ENCODE measurements around the gene HOXC10.

HOXC10 gene

DNA sequence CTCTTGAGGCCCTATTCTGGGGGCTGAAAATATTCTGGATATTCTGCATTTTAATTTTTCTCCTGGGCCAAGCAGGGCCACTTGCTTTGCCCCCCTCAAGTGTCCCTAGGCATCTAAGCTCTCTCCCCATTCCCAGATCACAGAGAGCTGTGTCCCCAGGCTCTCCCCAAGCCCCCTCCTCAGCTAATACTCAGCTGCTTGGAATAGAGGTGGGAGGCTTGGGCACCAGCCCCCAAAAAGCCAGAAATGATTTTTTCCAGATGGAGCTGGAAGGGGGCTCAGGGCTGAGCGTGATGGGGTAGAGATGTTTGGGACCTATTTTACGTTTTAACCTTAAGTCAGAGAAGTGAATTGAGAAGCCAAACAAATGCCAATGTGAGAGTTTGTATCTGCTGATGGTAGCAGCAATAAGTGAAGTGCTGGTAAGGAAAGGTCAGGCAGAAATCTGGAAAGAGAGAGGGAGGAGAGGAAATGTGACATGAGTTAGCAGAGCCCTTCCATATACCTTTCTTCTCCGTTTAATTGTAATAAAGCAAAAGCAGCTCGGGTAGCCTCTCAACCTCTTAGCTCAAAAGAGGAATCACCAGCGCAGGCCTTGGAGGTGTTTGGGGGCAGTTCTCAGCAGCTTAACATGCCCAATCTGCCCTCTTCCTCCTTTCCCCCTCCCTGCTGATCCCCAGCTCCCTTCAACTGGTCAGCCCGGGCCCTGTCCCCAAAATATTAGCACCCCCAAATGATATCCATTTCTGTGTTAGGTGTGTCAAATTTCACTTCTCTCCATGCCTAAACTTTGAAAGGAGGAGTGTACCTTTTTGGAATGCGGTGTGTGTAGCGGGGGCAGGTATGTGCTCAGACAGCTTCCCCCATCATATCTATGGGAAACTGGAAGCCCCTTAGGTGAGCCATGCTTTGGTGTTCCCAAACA lies 38.3 kb downstream of the HOXC10 start:
- H3K27ac ChIP-seq = no peak overlapping the region
- H3K4me3 ChIP-seq = no peak overlapping the region
- no peak for TF ChIP-seq CTCF (IDR thresholded peaks at IDR 0.05)
- no peak for DNase-seq (ENCODE audit: low spot score)

GRCh38 chr12:54024127-54024526 lies 39.2 kb downstream of the HOXC10 start:
- H3K27ac ChIP-seq = no peak overlapping the region
- DNase-seq (ENCODE audit: low spot score) = no peak
- TF ChIP-seq CTCF (IDR thresholded peaks at IDR 0.05) = no peak
- no peak overlapping the region for H3K4me3 ChIP-seq

- no peak for TF ChIP-seq CTCF (IDR thresholded peaks at IDR 0.05)
- no peak for DNase-seq (ENCODE audit: low spot score)
- Histone ChIP-seq H3K27ac (no peak overlapping the region), H3K4me3 (no peak overlapping the region)
Observed at GRCh38 chr12:54024581-54025305, 39.8 kb downstream of the HOXC10 start.

- DNase-seq (ENCODE audit: low spot score) = no peak
- H3K27ac ChIP-seq = no peak overlapping the region
- no peak for TF ChIP-seq CTCF (IDR thresholded peaks at IDR 0.05)
- no peak overlapping the region for H3K4me3 ChIP-seq
Observed at GRCh38 chr12:54025499-54026405, 40.8 kb downstream of the HOXC10 start.

DNA sequence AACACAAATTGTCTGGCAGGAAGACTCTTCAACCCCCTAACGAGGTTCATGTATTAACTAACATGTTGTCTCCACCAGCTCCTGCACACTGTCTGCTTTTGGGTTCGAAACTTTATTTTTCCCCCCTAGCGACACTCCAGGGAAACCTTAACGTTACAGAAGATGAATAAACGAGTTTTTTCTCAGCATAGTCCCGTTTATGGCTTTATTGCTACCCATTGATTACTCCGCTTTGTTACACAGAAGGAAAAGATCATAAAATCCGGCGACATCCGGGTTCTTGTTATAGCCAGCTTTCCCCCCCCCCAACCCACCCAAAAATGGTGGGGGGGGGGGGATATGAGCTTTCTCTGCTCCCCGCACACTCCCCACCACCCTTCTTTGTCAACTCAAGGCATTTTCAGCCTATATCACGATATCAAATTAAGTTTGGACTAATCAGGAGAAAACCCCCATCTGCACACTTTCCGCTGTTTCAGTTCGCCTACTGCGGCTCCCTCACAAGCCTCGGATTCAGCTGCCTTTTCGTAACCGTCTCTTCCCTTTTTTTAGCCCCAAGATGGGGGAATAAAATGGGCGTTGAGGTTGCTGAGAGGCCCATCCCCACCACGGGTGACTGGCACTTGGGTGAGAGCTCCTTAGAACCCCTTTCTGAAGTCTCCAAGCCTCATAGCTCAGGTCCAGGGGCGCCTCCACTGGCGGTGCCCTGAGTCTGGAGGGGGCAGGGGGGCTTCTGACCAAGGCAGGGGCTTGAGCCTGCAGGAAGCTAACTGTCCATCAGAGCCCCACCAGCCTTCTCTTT lies 41.9 kb downstream of the HOXC10 start:
- no peak for TF ChIP-seq CTCF (IDR thresholded peaks at IDR 0.05)
- no peak overlapping the region for H3K27ac ChIP-seq
- DNase-seq (ENCODE audit: low spot score) = no peak

GRCh38 chr12:54027442-54027786 lies 42.5 kb downstream of the HOXC10 start:
- DNase-seq (ENCODE audit: low spot score) = no peak
- Histone ChIP-seq H3K27ac (no peak overlapping the region), H3K4me3 (no peak overlapping the region)
- TF ChIP-seq CTCF (IDR thresholded peaks at IDR 0.05) = no peak

More for the DNA sequence above, 41.9 kb downstream of the HOXC10 start:
- H3K4me3 ChIP-seq = no peak overlapping the region

Data from coronary artery (tissue), 2 donors.